GM19240 (cell line): Measurements from ENCODE around the gene ABLIM3.

Experiments
- DNase-seq: peaks from one replicate; pipeline ENCODE4 v3.0.0; 2011; ENCODE audit warnings: low spot score; ENCODE audit not compliant: insufficient read length

Gene ABLIM3

GRCh38 chr5:149304195-149305078 lies 163.1 kb downstream of the ABLIM3 start:
- DNase-seq = no peak

GRCh38 chr5:149309354-149309753 lies 168.1 kb downstream of the ABLIM3 start:
- DNase-seq = no peak
